Neural progenitor cell (in vitro differentiated cells): Measurements from ENCODE around the gene ZBTB49.

Experiments used
- CTCF ChIP-seq: fragments of 200-600 bp; sonication (generic); IDR thresholded peaks from 2 replicates; pipeline ENCODE4 v1.5.1; 2017; ENCODE audit warnings: antibody characterized with exemption, mild to moderate bottlenecking
- EZH2 ChIP-seq: fragments of 200-600 bp; sonication (generic); IDR thresholded peaks from 2 replicates; pipeline ENCODE4 v1.6.1; 2017; ENCODE audit warnings: antibody characterized with exemption, mild to moderate bottlenecking, moderate library complexity

- TF ChIP-seq EZH2 (no peak), CTCF (no peak)
Observed at GRCh38 chr4:4349867-4350266, 59.8 kb downstream of the ZBTB49 start.
